Coronary artery (tissue), 2 donors: Measurements from ENCODE around the gene NXPE4.

ENCODE experiments used
- DNase-seq: peaks from one replicate; pipeline ENCODE4 v3.0.0-alpha.2; 2017; ENCODE audit warnings: low spot score
- H3K27ac ChIP-seq, 2 donors: fragments of 200-600 bp; sonication (generic); one replicate each; pipeline ENCODE4 v1.5.1; 2016 to 2019
- H3K4me3 ChIP-seq: fragments of 200-600 bp; sonication (generic); 2 replicates; pipeline ENCODE4 v1.5.1; 2016; ENCODE audit warnings: mild to moderate bottlenecking, moderate library complexity
- TF ChIP-seq, protein P1 (sequence below): fragments of 200-600 bp; sonication (generic); IDR thresholded peaks from one replicate; pipeline ENCODE4 v1.5.1; 2019; ENCODE audit warnings: antibody characterized with exemption

The NXPE4 gene

DNA sequence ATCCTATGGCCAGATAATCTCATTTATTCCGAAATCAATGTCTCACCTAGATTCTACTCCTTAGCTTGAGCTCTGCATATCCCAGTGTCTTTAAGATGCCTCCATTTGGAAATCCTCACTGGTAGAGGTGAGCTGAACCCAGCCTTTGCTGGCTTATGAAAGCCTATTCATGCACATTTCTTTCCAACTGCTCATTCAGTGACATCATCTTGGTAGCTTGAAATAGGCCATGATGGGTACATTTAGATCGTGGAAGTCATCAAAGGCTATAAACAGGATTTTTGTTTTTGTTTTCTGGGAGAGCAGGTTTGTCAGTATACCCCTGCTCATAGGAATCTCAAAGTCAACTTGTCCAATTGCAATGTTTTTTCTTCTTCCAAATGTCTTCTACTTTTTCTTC is 41.9 kb downstream of the NXPE4 start:
- no peak overlapping the region for H3K4me3 ChIP-seq
- TF ChIP-seq, protein P1, sequence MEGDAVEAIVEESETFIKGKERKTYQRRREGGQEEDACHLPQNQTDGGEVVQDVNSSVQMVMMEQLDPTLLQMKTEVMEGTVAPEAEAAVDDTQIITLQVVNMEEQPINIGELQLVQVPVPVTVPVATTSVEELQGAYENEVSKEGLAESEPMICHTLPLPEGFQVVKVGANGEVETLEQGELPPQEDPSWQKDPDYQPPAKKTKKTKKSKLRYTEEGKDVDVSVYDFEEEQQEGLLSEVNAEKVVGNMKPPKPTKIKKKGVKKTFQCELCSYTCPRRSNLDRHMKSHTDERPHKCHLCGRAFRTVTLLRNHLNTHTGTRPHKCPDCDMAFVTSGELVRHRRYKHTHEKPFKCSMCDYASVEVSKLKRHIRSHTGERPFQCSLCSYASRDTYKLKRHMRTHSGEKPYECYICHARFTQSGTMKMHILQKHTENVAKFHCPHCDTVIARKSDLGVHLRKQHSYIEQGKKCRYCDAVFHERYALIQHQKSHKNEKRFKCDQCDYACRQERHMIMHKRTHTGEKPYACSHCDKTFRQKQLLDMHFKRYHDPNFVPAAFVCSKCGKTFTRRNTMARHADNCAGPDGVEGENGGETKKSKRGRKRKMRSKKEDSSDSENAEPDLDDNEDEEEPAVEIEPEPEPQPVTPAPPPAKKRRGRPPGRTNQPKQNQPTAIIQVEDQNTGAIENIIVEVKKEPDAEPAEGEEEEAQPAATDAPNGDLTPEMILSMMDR, result no peak
- no peak for DNase-seq

DNA sequence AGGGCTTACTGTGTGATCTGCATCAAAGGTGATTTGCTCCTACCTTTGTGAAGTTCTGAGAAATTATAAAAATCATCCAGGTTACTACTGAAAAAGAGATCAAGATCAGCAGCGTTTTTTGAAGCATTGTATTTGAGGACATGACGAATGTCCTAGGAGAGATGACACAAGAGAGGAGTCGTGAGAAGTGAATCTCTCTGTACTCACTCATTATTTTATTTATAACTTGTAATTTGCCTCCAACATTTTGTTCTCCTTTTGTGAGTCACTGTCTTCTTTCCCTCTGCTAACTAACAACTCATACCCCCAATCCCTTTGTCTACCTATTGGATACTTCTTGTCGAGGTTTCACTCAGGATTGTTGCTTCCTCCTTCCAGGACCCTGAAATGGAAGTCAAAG is 44.5 kb downstream of the NXPE4 start:
- no peak for DNase-seq
- no peak overlapping the region for H3K27ac ChIP-seq
- no peak overlapping the region for H3K4me3 ChIP-seq
- TF ChIP-seq, protein P1, result no peak

More for the DNA sequence above, 41.9 kb downstream of the NXPE4 start:
- H3K27ac ChIP-seq, result no peak overlapping the region

DNA sequence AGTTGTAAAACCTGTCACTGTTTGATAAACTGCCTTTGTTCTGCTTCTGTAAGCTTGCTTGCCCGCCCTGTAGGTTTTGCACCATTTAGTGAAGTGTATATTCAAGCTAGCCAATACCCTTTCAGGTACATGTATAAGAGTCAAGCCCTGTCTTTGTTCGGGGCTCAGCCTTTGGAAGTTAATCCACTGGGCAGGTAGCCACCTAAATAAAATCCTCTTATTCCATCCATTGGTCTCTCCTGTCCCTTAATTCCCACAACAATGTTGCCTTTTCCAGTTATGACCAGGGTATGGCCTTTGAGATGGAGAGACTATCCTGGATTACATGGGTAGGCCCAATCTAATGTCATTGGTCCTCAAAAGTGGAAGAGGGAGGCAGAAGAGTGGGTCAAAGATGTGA is 69.9 kb downstream of the NXPE4 start:
- Histone ChIP-seq H3K4me3 (no peak overlapping the region), H3K27ac (no peak overlapping the region)
- DNase-seq, result no peak
- TF ChIP-seq, protein P1, result no peak

DNA sequence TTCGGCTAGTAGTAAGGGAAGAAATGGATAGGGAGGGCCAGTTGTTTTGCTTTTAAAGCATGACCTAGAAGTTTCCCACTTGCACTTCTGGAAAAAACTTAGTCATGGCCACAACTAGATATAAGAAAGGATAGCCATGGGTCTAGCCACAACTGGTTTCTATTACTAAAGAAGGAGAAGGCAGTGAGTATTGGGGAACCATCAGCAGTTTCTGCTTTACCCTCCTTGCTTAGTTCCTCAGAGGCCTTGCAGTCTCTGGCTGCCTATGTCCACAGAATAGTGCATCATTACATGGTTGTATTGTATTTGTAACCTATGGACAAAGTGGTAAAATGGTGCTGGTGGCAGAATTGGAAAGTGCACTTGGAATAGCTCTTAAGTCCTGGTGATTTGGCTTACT is 71.5 kb downstream of the NXPE4 start:
- Histone ChIP-seq H3K4me3 (no peak overlapping the region), H3K27ac (no peak overlapping the region)
- no peak for DNase-seq
- TF ChIP-seq, protein P1, result no peak

DNA sequence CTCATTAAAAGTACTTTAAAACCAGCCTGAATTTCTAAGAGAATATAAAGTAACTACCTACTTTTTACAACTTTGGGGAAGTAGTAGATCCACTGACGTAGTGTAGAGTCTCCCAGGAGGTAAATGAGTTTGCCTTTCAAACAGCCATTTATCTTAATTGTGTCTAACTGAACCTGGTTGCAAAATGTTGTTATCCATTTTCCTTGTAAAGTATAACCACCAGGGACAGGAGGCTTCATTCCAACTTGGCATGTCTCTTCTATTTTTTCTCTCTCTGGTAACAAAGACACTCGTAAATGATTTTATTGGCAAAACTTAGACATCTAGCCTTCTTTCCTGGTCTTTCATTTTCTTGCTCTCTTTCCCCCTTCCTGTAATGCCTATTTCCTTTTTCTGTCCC is 72.8 kb downstream of the NXPE4 start:
- TF ChIP-seq, protein P1, result no peak
- DNase-seq, result no peak
- H3K27ac ChIP-seq, result no peak overlapping the region
- H3K4me3 ChIP-seq, result no peak overlapping the region
